GM12801 (cell line): Measurements from ENCODE around the gene MAP6.

ENCODE experiments used
- TF ChIP-seq, protein P1 (sequence below): IDR thresholded peaks from one replicate; pipeline ENCODE4 v1.5.1; 2011; ENCODE audit warnings: control low read depth; ENCODE audit not compliant: insufficient read length; ENCODE audit errors: extremely low read depth

The MAP6 gene

DNA sequence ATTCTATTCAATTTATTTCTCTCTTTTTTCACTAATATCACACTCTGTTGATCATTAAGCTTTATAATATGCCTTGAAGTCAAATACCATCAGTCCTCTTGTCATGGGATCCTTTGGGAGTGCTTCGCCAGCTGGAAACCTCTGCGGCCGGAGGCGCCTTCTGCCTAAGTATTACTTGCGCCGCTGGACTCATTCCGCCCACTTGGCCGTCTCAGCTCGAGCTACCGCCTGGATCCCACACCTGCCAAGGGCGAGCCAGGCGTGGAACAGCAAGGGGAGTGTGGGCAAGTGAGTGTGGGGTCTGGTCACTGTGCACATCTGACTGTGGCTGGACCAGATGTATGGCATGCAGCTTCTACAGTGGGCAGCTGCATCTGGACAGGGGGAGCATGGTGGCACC is 9.1 kb upstream of the MAP6 start:
- TF ChIP-seq, protein P1, sequence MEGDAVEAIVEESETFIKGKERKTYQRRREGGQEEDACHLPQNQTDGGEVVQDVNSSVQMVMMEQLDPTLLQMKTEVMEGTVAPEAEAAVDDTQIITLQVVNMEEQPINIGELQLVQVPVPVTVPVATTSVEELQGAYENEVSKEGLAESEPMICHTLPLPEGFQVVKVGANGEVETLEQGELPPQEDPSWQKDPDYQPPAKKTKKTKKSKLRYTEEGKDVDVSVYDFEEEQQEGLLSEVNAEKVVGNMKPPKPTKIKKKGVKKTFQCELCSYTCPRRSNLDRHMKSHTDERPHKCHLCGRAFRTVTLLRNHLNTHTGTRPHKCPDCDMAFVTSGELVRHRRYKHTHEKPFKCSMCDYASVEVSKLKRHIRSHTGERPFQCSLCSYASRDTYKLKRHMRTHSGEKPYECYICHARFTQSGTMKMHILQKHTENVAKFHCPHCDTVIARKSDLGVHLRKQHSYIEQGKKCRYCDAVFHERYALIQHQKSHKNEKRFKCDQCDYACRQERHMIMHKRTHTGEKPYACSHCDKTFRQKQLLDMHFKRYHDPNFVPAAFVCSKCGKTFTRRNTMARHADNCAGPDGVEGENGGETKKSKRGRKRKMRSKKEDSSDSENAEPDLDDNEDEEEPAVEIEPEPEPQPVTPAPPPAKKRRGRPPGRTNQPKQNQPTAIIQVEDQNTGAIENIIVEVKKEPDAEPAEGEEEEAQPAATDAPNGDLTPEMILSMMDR, result no peak

DNA sequence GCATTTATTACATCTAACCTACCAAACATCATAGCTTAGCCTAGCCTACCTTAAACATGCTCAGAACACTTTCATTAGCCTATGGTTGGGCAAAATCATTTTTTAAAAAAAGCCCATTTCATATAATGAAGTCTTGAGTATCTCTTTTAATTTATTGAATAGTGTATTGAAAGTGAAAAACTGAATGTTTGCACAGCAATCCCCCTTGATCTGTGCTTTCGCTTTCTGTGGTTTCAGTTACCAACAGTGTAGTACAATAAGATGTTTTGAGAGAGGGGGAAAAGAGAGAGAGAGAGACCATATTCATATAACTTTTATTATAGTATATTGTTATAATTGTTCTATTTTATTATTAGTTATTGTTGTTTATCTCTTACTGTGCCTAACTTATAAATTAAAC is 8.4 kb upstream of the MAP6 start:
- TF ChIP-seq, protein P1, result no peak

DNA sequence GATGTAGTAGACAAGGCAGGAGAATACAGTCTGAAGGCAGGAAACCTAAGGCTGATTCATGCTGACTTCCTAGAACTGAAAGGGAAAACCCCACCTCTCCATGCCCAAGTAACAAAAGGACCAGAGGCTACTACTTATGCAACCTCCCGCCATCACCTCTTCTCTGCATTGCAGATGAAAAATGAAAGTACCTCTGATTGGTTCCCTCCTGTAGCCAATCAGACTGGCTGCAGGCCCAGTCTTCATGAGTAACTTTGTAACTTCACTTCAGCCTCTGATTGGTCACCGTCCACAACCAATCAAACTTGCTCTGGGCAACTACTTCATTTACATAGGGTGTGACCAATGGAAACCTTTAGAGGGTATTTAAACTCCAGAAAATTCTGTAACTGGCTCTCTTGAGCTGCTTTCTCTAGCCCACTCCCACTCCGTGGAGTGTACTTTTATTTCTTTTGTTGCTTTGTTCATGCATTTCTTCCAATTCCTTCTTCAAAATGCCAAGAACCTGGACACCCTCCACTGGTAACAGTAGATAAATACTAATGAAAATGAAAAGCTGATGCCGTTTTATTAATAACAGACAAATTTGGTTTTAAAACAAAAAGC is 5.2 kb upstream of the MAP6 start:
- TF ChIP-seq, protein P1, result no peak

DNA sequence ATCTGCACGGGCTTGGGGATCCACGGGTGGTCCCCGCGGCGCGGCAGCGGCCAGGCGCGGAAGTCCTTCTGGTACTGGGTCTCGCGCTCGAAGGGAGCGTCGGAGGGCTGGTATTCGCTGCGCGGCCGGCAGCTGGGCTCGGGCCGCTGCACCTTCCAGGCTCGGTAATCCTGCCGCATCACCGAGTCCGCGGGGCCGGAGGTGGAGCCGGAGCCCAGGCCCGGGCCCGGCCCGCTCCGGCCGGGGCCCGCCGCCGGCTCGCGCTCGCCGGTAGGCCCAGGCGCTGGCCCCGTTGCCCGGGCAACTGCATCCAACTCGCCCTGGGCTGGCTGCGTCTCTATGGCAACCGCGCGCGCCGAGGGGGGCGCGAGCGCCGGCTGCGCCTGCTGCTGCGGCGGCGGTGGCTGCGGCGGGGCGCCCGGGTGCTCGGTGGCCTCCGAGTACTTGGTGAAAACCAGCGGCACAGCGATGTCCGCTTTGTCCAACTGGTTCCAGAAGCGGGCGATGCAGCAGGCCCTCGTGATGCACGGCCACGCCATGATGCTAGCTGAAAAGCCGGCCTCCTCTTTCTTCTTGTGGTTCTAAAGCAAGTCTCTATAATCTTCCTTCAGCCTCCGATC is 897 bp downstream of the MAP6 start:
- TF ChIP-seq, protein P1, result no peak

DNA sequence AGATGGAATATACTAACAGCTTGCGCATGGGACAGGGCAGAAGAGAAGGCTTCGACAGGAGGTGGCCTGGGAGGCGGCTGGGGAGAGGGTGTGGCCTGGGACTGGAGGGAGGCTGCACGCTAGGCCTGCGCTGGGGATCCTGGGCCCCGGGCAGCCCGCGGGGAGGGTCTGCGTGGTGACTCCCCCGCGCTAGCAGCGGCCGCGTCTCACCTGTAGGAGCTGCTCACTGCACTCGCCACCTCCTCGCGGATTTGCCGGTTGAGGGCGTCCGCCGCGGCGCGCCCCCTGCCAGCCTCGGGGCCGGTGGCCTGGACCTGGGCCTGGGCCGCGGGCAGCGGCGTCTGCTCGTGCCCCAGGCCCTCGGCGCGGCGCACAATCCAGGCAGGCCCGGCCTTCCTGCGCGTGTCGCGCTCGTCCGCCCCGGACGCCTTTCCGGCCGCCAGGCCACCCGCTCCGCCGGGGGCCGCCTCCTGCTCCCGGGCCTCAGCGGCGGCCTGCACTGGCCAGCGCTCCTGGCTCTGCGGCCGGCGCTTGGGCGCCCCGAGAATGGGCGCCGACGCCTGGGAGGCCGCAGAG is 1.5 kb downstream of the MAP6 start:
- TF ChIP-seq, protein P1, result no peak

DNA sequence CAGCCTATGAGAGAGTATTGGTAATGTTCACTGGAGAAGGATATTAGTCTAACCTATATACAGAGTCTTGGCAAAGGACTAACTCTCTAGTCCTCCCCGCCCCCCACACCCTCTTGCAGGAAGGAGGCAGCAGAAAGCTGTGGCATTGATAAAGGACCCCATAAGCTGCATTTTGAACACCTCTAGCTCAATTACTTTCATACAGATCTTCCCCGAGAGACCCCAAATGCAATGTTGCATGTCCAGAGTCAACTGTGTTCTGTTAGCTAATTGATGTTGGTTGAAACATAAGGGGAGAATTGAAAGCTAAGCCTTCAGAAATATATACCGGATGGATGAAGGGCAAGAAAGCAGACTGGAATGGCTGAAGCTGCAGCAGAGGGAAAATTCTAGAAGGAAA is 2.8 kb downstream of the MAP6 start:
- TF ChIP-seq, protein P1, result no peak

DNA sequence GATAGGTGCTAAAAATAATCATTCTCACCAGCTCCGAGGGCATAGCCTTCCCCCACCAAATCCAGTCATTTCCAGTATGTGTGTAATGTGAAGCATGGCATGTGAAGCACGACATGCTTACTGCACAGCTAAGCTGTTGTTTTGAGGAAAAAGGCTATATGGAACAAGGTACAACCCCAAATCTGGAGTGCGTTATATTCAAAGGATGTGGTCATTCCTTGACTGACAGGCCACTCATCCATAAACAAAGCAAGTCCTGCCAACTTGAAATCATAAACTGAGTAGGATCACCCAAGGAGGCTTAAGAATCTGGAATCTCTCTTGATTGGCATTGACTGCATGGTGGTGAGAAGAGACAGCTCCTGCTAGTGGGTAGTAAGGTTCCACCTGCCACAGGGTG is 3.7 kb downstream of the MAP6 start:
- TF ChIP-seq, protein P1, result no peak
